HCT116 (cell line): ENCODE measurements around the gene GPC1.

Source experiments
- EGR1 ChIP-seq: IDR thresholded peaks from 2 replicates; pipeline ENCODE4 v1.6.1; 2012; ENCODE audit warnings: low read depth
- POLR2A ChIP-seq: IDR thresholded peaks from 2 replicates; pipeline ENCODE4 v1.7.0; 2011; ENCODE audit warnings: borderline replicate concordance; ENCODE audit not compliant: insufficient read depth, insufficient read length; ENCODE audit errors: extremely low read depth
- POLR2AphosphoS5 ChIP-seq: IDR thresholded peaks from 2 replicates; pipeline ENCODE4 v1.6.1; 2011; ENCODE audit warnings: mild to moderate bottlenecking, low read depth, low read length, moderate library complexity
- RAD21 ChIP-seq: IDR thresholded peaks from 2 replicates; pipeline ENCODE4 v1.6.1; 2012; ENCODE audit warnings: low read depth, mild to moderate bottlenecking
- SIN3A ChIP-seq: IDR thresholded peaks from 2 replicates; pipeline ENCODE4 v1.6.1; 2012; ENCODE audit warnings: low read depth
- SRF ChIP-seq: IDR thresholded peaks from 2 replicates; pipeline ENCODE4 v1.6.1; 2012; ENCODE audit warnings: low read depth
- TF ChIP-seq, protein P1 (sequence below), 3 experiments: fragments of 200-600 bp in 1 of 3; sonication (generic) in 1 of 3; IDR thresholded peaks in 2 of 3; conservative IDR thresholded peaks in 1 of 3; 2 replicates each; pipeline ENCODE4 v1.5.1; 2012 to 2017; ENCODE audit warnings: low read depth in 2 of 3, low read length in 2 of 3, antibody characterized with exemption in 1 of 3, borderline replicate concordance in 1 of 3, control low read depth in 1 of 3, mild to moderate bottlenecking in 1 of 3, mixed read lengths in 1 of 3, mixed run types in 1 of 3, moderate library complexity in 1 of 3; ENCODE audit not compliant: insufficient read depth in 1 of 3
- TF ChIP-seq, protein P2 (sequence below): IDR thresholded peaks from 2 replicates; pipeline ENCODE4 v1.6.1; 2012
- TF ChIP-seq, protein P3 (sequence below): IDR thresholded peaks from 2 replicates; pipeline ENCODE4 v1.6.1; 2012

DNA sequence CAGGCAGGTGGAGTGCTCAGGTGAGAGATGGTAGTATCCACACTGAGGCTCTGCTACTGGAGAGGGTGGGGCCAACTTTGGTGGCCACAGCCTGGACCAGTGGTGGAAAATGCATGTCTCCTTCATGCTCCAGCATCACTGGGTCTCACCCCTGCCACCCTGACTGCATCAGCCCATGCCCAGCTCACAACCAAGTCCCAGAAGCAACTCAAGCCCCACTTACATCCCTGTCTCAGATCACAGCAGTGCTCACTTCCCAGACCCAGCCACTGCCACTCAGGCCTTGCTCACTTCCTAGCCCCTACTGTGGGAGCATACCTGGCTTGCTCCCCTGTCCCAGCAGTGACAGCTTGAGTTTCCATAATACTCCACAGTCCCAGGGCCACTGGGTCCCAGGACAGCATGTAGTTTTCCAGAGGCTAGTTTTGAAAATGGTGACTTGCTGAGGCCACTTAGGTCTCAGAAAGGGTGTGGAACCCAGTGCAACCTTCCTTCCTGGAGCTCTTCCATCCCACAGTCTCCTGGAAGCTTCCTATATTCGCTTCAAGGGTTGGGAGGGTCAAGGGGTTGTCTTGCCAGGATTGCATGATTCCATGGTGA, 58.8 kb downstream of the GPC1 start:
- TF ChIP-seq, protein P1, sequence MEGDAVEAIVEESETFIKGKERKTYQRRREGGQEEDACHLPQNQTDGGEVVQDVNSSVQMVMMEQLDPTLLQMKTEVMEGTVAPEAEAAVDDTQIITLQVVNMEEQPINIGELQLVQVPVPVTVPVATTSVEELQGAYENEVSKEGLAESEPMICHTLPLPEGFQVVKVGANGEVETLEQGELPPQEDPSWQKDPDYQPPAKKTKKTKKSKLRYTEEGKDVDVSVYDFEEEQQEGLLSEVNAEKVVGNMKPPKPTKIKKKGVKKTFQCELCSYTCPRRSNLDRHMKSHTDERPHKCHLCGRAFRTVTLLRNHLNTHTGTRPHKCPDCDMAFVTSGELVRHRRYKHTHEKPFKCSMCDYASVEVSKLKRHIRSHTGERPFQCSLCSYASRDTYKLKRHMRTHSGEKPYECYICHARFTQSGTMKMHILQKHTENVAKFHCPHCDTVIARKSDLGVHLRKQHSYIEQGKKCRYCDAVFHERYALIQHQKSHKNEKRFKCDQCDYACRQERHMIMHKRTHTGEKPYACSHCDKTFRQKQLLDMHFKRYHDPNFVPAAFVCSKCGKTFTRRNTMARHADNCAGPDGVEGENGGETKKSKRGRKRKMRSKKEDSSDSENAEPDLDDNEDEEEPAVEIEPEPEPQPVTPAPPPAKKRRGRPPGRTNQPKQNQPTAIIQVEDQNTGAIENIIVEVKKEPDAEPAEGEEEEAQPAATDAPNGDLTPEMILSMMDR (IDR thresholded peaks at IDR 0.05 in 2 of 3, conservative IDR thresholded peaks at IDR 0.05 in 1 of 3; ENCODE audit: borderline replicate concordance in 1 of 3, insufficient read depth in 1 of 3, low read depth in 2 of 3, low read length in 2 of 3), result no peak
- TF ChIP-seq, protein P2, sequence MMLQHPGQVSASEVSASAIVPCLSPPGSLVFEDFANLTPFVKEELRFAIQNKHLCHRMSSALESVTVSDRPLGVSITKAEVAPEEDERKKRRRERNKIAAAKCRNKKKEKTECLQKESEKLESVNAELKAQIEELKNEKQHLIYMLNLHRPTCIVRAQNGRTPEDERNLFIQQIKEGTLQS, result no peak
- no peak for TF ChIP-seq POLR2A
- no peak for TF ChIP-seq POLR2AphosphoS5
- no peak for TF ChIP-seq RAD21
- no peak for TF ChIP-seq EGR1
- TF ChIP-seq SRF, result no peak
- TF ChIP-seq, protein P3, sequence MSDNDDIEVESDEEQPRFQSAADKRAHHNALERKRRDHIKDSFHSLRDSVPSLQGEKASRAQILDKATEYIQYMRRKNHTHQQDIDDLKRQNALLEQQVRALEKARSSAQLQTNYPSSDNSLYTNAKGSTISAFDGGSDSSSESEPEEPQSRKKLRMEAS, result no peak
- TF ChIP-seq SIN3A, result no peak
